ENCODE measurements around the gene PDLIM3. TPM values are rescaled to one million over a fixed set of nuclear protein-coding genes. Genes with fewer than 3 reads are reported as not detected.

The PDLIM3 gene
- total and polyA plus RNA-seq, 2 of the 13 experiments (the other 11 are each of a cell fraction or from before 2014, with no cell fraction given) = 5.9 to 14.0 TPM

- TF ChIP-seq AFF4 (CRISPR knock-in tag; IDR thresholded peaks at IDR 0.05) = no peak; the same call in 1 of the 2 replicates
- no peak for TF ChIP-seq CHD2 (IDR thresholded peaks at IDR 0.05; ENCODE audit: low read depth, low read length)
- 0 out of 2 replicates have a peak, but pooled peaks have one; percentile 44 for TF ChIP-seq CEBPB (IDR thresholded peaks at IDR 0.05; ENCODE audit: borderline replicate concordance, low read depth, low read length)
- TF ChIP-seq SNAPC5 (CRISPR knock-in tag; IDR thresholded peaks at IDR 0.05; ENCODE audit: borderline replicate concordance) = no peak
- TF ChIP-seq GABPB1 (CRISPR knock-in tag; IDR thresholded peaks at IDR 0.05) = 0 out of 2 replicates have a peak, but pooled peaks have one; percentile 13
- TF ChIP-seq FOXA1 (IDR thresholded peaks at IDR 0.05) = no peak
- peak; percentile 64 for TF ChIP-seq FOXA1 (CRISPR knock-in tag; IDR thresholded peaks at IDR 0.05)
- no peak for TF ChIP-seq NAIF1 (CRISPR knock-in tag; IDR thresholded peaks at IDR 0.05; ENCODE audit: borderline replicate concordance)
- no peak for TF ChIP-seq KMT2A (CRISPR knock-in tag; IDR thresholded peaks at IDR 0.05)
- TF ChIP-seq TSC22D2 (CRISPR knock-in tag; IDR thresholded peaks at IDR 0.05; ENCODE audit: borderline replicate concordance) = no peak
- no peak for TF ChIP-seq JUNB (CRISPR knock-in tag; IDR thresholded peaks at IDR 0.05; ENCODE audit: borderline replicate concordance)
- no peak for TF ChIP-seq ONECUT2 (CRISPR knock-in tag; IDR thresholded peaks at IDR 0.05)
- 0 out of 2 replicates have a peak, but pooled peaks have one; percentile 52 for TF ChIP-seq MEIS2 (CRISPR knock-in tag; IDR thresholded peaks at IDR 0.05)
- no peak for TF ChIP-seq HBP1 (CRISPR knock-in tag; IDR thresholded peaks at IDR 0.05; ENCODE audit: low read depth)
- no peak for TF ChIP-seq ZNF556 (CRISPR knock-in tag; IDR thresholded peaks at IDR 0.05; ENCODE audit: borderline replicate concordance)
- TF ChIP-seq MXD4 (CRISPR knock-in tag; IDR thresholded peaks at IDR 0.05) = no peak
- TF ChIP-seq SAFB2 (CRISPR knock-in tag; IDR thresholded peaks at IDR 0.05; ENCODE audit: borderline replicate concordance, low read depth) = no peak
- peak; percentile 38 for TF ChIP-seq ZFX (CRISPR knock-in tag; IDR thresholded peaks at IDR 0.05; ENCODE audit: low read depth)
- TF ChIP-seq EP300 (IDR thresholded peaks at IDR 0.05; ENCODE audit: low read depth in 2 of 2, low read length in 2 of 2) = peak; percentile 49 to 63; a peak in 2 of 4 replicates
- peak; percentile 37; the same call in 1 of the 2 replicates for TF ChIP-seq EP300 (CRISPR knock-in tag; IDR thresholded peaks at IDR 0.05; ENCODE audit: borderline replicate concordance)
- no peak for TF ChIP-seq POLR2AphosphoS2 (IDR thresholded peaks at IDR 0.05; ENCODE audit: low read depth, low read length)
These were observed 32.4 kb upstream of the PDLIM3 start (continued) for GRCh38 chr4:185567381-185568376.
